Measurements from ENCODE around the gene SNHG17.
"Not testable (repeated sequence)": the region's sequence is repeated elsewhere in the genome, so short reads cannot be mapped to it uniquely, and the experiment has no call there.

Gene SNHG17

DNA sequence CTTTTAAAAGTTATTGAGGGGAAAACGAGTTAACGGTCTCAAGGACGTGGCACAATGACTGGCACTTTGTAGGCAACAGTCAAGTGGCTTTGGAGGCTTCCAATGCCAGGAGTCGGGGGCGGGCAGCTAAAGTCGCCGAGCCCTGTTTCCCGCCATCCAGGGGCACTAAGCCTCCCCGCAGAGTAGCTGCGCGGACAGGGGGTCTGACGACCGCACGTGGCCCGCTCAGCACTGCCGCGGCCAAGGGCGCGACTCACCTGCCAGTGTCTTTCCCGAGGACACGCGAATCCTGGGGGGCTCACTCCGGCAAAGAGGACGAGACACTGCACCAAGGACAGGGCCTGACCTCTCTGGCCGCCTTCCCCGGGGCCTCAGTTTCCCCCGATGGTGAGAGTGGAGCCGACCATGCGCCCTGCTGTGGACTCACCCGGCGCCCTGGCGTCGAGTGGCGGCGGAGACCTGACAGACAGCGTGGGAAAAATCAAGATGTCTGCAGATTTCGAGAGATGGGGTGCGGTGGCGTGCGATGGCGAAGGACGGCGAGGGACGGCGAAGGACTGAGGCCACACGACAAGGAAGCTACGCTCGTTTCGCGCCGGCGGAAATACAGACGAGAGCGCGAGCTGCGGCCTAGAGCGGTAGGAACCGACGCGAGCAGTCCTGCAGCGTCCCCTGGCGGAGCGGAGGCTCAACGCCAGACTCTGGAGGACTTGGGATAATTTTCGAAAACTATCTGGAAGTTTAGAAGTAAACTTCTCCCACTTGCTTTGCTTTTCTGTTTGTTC is at the start of gene SNHG17:
Gene SNHG17, minus strand, starts transcription at position 559 of the 785 bp plus-strand sequence.
- peak; percentile 92 for DNase-seq

DNA sequence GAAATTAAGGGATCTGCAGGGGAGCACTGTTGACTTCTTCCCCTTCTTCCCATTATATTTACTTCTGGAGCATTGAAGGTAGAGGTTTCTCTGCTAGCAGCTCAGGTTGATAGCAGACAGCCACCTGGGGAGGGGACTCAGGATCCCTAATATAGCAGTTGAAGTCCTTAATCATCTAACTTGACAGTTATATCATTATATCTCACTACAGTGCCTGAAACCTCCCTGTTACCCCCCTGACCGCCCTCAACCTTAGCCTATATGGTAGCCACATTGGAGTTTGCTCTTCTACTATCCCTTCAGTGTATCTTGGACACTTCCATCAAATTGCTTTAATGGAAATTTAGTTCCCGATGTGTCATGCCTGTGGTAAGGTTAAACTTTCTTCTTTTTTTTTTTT is 44.5 kb upstream of the SNHG17 start:
- no peak for DNase-seq

GRCh38 chr20:38477747-38478146 is 42.6 kb upstream of the SNHG17 start:
- DNase-seq: no peak

- DNase-seq: no peak
Measured at GRCh38 chr20:38473367-38473795, 38.3 kb upstream of the SNHG17 start.

DNA sequence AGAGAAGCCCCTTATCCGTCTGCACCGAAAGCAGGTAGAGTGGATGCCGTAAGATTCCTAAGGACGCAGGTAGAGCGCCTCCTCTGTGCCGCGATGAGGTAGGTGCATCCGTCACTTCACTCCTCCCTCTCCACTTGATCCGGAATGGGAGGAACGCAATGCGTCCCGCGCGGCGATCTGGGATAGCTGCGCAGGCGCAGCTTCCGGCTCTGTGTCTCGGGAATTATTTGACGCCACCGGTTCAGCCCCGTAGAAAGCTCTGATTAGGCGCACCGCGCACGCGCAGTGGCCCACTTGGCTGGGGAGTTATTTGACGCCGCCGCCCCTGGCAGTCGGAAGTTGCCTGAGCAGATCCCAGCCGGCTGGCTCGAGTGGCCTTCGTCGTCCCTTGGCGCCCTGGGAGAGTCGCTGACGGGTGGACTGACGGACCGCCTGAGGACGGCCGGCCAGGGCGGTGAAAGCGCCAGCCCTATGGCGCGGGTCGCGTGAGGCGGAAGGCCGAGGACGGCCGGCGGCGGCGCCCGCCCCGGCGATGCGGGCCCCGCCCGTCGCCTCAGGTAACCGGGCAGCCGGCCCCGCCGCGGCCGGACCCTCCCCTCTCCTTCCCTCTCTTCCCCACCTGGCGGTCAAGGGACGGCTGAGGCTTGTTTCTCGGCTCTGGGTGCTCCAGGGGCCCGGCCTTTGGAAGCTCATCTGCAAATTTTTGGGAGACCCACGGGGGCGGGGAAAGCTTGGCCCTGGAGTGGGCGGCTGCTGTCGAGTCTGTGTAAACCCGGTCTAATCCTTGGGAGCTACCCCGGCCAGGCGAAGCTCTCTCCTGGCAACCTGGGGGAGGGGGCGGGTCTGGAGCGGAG is 37.6 kb upstream of the SNHG17 start, which contains the start of gene RALGAPB:
Gene RALGAPB, plus strand, starts transcription at position 331 of the 854 bp plus-strand sequence. CDS start 15,590 bp downstream, outside the sequence.
- peak; percentile 98 for DNase-seq

DNA sequence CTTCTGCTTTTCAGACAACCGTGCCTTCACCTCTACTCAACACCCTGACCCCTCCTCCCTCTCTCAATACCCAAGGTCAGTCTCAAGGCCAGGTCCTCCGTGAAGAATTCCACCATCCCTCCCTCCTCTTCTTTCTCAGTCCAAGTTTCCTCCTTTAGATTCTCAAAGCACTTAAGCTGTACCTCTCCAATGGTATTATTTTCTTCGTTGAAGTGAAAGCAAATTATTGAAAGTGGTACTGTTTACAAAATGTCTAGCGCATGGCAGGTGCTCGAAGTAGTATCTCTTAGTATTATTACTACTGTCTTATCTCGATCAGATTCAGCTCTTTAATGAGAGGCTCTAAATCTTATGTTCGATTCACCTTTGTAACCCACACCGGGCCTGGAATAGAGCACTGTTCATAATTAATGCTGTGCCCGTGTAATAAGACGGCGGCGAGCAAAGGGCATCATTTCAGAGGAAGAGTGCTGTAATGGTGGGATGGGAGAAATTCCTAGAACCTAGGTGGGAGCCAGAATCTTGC is 36.9 kb upstream of the SNHG17 start:
- no peak for DNase-seq

- no peak for DNase-seq
Measured at GRCh38 chr20:38471245-38471644, 36.1 kb upstream of the SNHG17 start.

- no peak for DNase-seq
Measured at GRCh38 chr20:38466983-38467382, 31.9 kb upstream of the SNHG17 start.

GRCh38 chr20:38466171-38466570 is 31.0 kb upstream of the SNHG17 start:
- DNase-seq: no peak

GRCh38 chr20:38461569-38461968 is 26.4 kb upstream of the SNHG17 start:
- not testable (repeated sequence) for DNase-seq

GRCh38 chr20:38461167-38461566 is 26.0 kb upstream of the SNHG17 start:
- not testable (repeated sequence) for DNase-seq

- not testable (repeated sequence) for DNase-seq
Measured at GRCh38 chr20:38460631-38461030, 25.5 kb upstream of the SNHG17 start.

DNA sequence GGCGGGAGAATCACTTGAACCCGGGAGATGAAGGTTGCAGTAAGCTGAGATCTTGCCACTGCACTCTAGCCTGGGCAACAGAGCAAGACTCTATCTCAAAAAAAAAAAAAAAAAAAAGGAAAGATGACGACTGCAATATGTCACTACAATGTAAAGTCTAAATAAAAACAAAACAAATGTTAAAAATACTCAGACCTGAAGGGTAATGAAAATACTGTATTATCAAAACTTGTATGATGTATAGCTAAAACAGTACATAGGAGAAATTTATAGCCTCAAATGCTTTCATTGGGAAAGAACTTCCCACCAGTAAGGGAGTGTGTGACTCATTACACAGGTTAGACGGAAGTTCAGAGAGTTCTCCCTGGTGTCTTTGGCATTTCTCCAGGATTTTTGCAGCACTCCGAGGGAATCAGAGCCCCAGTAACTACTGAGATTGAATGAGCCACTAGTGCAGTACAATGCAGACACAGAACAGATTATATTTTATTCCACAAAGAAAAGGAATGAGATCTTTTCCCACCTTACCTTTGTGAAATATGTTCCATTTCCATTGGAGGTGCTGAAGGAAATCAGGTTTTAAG is 25.0 kb upstream of the SNHG17 start:
- DNase-seq: no peak

DNA sequence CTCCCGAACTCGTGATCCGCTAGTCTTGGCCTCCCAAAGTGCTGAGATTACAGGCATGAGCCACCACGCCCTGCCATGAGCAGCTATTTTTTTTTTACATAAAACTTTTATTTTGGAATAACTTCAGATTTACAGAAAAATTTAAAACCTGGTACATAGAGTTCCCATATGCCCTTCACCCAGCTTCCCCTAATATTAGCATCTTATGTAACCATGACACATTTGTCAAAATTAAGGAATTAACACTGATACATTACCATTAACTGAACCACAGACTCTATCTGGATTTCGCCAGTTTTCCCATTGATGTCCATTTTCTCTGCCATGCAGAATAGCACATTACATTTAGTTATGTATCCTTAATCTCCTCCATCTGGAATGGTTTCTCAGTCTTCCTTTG is 23.2 kb upstream of the SNHG17 start:
- no peak for DNase-seq

DNA sequence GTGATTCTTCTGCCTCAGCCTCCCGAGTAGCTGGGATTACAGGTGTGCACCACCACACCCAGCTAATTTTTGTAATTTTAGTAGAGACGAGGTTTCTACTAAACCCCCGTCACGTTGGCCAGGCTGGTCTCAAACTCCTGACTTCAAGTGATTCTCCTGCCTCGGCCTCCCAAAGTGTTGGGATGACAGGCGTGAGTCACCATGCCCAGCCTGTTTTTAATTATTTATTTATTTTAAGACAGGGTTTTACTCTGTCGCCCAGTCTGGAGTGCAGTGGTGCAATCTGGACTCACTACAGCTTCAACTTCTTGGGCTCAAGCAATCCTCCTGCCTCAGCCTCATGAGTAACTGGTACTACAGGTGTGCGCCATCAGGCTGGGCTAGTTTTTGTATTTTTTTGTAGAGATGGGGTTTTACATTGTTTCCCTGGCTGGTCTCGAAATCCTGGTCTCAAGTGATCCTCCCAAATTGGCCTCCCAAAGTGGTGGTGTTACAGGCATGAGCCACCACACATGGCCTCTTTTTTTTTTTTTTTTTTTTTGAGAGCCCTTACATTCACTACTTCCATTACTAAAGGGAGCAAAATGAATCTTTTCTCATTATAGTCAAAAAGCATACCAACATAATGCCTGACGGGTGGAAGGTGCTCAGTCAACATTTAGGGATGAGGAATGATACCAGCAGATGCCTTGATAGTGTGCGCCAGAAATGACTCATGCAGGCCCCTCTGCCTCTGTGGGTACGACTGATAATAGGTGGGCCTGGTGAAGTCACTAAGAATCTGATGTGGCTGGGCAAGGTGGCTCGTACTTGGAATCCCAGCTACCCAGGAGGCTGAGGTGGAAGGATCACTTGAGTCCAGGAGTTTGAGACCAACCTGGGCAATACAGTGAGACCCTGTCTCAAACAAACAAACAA is 19.7 kb upstream of the SNHG17 start:
- no peak for DNase-seq

DNA sequence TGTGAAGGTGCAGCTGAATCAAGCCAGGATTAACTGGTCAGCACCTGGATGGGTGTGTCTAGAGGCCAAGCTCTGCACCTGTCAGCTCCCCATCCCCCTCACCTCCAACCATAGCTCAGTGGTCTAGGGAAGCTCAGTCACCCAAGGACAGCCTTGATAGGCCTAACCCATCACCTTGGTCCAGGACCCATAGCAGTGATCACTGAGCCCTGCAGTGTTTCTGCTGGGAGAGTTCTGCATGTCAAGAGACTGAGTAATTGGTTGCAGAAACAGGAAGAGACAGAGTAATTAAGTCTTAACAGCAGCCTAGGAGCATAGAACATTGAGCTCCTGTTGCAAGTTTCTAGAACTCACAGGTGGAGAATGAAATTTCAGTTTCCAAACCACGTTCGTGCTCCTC is 18.8 kb upstream of the SNHG17 start:
- no peak for DNase-seq

DNA sequence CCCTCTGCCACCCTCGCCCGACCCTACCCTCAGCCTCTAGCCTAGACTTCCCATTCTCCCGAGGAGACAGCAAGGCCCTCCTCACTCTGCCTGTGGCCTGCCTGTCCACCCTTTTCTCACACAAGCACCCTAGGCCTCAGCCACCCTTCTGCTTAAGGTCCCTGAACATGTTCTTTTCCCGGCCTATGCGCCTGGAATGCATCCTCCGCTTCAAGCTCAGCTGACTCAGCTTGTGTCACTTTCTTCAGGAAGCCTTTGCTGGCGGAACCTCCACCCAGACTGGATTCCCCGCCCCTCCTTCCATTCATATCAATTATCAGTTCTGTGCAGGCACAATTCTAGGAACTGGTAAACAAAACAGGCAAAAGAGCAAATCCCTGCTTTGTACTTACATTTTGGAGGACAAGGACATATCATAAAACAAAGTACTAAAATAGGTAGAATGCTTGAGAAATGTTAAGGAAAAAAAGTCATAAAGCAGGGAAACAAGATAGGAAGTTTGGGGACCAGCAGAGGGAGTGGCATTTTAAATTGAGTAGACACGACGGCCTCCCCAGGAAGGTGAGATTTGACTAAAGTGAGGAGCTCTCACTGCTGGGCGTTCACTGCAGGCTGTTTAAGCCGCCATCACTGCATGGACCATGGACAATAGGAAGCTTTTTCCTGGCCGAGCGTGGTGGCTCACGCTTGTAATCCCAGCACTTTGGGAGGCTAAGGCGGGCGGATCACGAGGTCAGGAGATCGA is 17.9 kb upstream of the SNHG17 start:
- DNase-seq: no peak

DNA sequence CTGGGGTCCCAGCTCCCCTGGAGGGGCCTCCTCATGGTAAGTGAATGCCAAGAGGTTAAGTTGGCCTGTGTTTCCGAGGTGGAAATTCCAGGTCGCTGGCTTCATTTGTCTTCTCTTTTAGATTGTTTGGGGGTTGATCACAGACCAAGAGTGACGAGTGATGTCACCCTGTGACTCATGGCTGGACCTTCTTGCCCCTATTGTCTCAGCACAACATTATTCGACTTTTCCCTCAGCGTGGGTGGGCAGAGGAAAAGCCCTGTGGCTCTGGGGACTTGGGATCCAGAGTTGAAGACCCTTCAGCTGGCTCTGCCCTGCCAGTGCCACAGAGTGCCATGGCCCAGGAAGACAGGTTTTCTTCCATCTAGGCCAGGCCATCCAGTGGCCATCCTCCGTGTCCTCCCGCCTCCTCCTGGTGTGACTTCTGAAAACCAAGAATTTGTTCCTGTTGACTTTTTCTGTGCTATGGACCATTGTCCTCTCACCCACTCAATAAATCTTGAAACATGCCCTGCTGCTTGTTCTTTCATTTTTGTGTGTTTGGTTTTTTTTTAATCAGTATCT is 15.4 kb upstream of the SNHG17 start:
- no peak for DNase-seq

GRCh38 chr20:38449046-38449445 is 13.9 kb upstream of the SNHG17 start:
- no peak for DNase-seq

DNA sequence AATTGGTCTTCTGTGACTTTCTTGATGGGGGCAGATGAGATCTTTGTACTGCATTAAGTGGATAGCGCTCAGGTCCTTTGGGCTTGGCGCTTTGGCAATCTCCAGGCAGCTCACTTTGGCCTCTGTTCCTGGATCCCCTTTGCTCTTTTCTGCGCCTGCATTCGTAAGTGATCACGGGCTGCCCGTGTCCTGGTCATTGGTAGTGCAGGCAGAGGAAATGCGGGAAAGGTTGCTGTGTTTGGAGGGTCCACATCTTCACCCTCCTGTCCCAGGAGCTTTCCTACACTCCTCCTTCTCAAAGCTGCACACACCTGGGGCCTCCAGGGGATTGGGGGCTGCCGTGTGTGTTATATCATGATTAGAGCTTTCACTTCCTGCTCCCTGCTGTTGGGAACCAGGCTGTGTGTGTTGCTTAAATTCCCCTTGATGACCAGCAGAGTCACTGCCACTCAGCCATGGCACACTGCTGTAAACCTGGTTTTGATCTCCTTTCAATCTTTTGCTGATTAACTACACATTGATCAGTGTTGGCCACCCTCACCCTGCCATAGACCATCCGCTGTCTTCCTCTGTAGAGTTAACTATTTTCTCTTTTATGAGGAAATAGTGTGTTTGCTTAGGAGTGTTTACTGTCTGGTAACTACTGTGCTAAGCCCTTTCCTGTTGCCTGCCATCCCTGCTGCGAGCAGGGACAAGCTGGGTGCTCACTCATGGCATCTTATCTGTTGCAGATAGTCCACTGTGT is 13.0 kb upstream of the SNHG17 start:
- DNase-seq: no peak
